Measurements from ENCODE around the gene C17orf100.

DNA sequence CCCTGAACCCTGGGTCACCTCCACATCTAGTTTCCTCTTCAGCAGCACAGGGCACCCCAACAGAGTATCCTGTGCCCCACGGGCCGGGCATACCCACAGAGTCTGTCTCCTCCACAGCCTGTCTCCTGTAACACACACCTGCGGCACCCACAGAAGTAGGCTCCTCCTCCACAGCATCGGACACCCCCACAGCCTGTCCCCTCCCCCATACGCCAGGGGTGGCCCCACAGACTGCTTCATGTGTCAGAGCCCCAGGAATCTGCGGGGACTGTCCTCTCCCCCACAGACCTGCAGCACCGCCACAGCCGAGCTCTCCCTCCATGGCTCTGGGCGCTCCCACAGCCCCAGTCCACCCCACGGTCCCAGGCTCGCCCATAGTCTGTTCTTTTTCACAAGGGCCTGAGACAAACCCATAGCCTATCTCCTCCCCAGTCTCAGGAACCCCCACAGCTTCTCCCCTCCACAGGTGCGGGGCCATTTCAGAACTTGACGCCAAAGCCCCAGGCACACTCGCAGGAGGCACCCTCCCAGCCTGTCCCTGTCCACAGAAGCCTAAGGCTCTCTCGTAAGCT, 12.5 kb upstream of the C17orf100 start:
- TF ChIP-seq POLR2AphosphoS5 (IDR thresholded peaks at IDR 0.05; ENCODE audit: borderline replicate concordance, low read depth, low read length), result no peak
- no peak for TF ChIP-seq EZH2 (IDR thresholded peaks at IDR 0.05)
- TF ChIP-seq FOXP2 (optimal IDR thresholded peaks at IDR 0.05; ENCODE audit: control extremely low read depth, extremely low read length, insufficient read depth), result no peak

Measured in SK-N-MC (cell line).